ENCODE data around the gene NEDD8.
"Not testable (repeated sequence)": the region's sequence is repeated elsewhere in the genome, so short reads cannot be mapped to it uniquely, and the experiment has no call there.

NEDD8 gene

DNA sequence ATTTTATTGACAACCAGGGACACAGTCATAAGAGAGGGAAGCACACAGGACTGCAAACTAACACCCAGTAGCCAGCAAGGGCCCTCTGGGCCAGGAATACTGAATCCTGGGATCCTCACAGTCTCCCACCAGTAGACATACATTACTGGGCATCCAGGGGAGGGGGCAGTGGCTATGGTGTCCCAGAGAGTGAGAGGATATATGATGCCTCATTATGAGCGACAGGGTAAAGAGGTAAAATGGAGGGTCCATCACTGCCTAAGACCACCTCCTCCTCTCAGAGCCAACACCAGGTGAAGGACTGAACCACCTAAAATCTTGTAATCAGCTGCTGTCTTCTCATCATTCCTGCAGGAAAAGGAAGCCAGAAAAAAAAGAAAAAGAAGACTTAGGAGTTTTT is 15.3 kb downstream of the NEDD8 start:
- DNase-seq, result not testable (repeated sequence)

DNA sequence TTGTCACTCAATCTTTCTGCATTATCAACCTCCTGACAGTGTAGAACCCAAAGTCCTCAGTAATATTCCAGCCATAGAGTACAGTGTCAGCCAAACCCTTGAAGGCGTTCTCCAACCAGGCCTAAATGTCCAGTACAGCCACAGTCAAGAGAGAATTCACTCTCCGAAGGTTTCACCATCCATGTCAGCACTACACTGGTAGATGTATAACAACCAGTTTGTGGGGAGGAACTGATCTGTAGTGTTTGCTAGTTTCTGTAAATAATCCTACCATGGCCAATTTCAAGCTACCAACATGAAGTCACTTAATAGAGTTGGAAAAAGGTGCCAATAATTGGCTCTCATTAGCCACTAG is 15.8 kb downstream of the NEDD8 start:
- no peak for DNase-seq

DNA sequence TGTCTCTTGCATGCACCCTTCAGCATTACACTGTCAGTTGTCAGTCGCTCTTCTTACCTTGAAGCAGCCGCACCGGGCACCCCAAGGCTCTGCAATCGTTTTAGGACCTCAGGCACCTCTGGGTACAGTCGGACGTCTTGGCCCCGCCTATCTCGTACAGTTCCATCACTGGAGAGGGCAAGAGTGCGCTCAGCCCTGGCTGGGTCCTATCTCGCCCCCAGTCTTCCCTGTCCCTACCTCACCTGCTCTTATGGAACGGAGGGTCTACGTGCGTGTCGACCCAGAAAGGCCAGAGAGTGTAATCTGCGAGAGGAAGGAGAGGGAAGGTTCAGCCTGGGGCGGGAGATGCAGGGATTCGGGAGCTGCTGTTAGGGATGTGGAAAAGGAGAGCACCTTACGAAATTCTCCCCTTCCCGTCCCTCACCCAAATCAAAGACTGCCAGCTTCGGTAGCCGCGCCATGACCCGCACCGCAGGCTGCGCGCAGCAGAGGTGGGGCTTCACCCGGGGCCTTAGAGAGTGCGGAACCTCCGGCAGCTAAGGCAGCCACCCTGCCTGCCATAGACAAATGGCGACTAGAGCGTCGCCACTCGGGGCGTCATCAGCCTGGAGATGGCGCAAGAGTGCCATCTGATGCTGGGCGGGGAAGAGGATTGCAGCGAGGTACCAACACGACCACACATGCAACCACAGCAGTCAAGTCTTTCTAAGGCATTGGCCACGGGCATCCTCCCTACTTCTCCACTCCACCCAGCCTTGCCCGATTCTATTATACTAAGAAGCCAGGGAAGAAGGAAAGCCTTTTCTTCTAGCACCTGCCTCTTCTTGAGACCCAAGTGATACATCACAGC is 16.4 kb downstream of the NEDD8 start, which contains the start of gene MDP1:
TSS of gene MDP1 (minus strand) at position 572 of the 850 bp plus-strand sequence. CDS start at position 461, 111 bp downstream.
- peak; percentile 91 for DNase-seq

DNA sequence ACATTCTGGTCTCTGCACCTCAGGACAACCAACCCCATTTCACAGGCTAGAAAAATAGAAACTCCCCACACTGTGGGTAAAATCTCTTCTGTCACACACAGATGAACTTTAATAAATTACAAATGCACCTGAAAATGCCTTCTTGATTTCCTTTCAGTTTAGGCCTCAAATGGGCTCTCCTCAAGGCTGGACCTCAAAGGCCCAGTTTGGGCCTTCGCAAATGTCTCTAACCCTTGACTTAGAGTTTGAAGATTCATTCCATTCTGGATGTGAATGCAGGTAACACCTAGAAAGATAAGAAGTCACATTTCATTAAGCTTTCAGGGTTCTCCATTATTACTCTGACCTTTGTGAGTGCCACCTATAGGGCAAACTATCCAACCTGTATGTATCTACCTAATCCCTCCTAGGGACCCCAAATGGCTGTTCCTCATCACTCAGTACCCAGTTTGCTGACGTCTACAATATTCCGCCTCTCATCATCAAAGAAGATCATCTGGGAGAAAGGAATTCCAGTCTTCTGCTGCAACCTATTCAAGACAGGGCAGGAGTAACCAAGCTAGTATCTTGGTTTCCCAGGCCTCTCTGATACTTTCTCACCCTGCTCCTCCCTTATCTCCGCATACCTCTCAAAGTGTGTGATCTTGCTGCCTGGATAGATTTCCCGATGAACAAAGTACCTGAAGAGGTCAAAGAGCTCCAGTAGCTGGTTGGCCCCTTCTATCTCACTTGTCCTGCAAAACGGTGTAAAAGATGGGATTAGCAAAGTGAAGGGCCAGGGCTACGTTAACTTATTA is 18.1 kb downstream of the NEDD8 start:
- DNase-seq, result no peak

DNA sequence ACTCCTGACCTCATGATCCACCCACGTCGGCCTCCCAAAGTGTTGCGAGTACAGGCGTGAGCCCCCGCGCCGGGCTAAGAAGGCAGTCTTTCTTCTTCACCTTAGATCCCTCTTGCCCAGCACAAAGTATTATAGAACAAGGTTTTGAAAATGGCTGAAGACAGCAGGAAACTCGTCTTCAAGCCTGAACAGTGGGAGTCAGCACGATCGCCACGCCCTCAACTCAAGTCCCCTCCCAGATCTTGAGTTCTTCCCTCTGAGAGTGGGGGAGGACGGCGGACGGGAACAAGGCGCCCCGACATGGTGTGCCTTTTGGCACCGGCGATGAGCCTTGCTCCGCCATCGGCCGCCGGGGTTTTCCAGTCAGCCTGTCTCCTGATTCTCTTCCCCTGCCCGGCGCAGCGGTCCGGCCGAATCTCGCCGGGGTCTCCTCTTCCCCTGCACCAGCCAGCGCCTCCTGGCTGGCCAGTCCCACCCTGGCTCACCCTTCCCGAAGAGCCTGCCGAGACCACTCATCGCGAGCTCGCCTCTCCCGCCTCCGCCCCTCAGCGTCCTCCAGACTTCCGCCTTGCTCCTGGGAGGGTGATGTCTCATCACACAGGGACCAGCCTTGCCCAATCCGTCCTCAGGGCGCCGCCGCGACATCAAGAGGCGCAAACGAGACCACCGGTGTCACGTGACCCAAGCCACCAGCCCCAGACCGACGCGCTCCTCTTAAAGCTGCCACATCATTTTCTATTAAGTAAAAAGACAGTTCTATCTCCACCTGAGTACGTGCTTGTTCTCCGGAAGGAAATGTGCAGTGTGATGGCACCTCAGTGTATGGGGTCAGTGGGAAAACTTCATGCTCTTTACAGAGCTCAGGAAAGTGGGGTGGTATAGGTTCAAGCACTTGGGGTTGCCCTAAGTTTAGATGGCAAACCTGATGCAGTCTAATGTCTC is 19.0 kb downstream of the NEDD8 start, which contains the start of gene CHMP4A:
TSS of gene CHMP4A (minus strand) at position 565 of the 942 bp plus-strand sequence. CDS start at position 516, 49 bp downstream.
- peak; percentile 96 for DNase-seq

DNA sequence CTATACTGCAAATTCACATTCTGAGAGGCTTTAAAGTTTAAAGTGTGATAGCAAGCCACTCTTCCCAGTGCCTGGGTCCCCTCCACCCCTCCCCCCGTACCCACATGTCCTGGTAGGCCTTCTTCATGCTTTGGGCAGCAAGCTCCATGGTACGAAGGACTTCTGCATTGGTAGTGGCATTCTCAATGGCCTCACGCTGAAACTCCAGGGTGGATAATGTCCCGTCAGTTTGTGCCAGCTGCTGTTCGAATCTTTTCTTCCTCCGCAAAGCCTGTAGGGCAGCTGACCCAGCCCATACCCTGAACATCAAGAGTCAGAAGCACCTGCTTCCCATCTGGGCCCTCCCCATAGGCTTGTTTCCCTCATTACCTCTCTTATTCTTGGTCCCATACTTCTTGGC is 20.9 kb downstream of the NEDD8 start:
- DNase-seq, result no peak

DNA sequence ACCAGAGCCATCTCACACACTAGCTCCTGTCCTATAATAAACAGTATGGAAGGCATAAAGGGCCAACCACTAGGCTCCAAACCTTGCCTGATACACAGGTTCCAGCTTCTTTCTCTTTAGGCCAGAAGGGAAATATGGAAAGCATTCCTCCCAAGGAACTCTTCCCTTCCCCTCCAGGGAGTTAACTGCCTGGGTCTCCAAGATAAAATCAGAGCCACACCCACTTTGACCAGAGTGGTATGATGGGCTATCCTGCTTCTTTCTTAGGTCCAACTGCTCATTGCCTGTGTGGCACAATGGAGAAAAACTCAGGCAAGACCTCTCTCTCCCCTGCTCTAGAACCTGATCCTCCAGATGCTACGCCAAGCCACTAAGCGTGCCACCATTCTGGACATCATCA is 24.5 kb downstream of the NEDD8 start:
- no peak for DNase-seq

DNA sequence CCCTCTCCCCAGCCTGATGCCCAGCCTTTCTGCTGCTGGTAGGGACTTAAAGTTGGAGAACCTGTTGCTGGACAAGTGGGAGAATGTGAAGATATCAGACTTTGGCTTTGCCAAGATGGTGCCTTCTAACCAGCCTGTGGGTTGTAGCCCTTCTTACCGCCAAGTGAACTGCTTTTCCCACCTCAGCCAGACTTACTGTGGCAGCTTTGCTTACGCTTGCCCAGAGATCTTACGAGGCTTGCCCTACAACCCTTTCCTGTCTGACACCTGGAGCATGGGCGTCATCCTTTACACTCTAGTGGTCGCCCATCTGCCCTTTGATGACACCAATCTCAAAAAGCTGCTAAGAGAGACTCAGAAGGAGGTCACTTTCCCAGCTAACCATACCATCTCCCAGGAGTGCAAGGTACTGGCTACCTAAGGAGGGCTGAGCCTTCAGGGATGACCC is 25.0 kb downstream of the NEDD8 start:
- DNase-seq, result no peak

DNA sequence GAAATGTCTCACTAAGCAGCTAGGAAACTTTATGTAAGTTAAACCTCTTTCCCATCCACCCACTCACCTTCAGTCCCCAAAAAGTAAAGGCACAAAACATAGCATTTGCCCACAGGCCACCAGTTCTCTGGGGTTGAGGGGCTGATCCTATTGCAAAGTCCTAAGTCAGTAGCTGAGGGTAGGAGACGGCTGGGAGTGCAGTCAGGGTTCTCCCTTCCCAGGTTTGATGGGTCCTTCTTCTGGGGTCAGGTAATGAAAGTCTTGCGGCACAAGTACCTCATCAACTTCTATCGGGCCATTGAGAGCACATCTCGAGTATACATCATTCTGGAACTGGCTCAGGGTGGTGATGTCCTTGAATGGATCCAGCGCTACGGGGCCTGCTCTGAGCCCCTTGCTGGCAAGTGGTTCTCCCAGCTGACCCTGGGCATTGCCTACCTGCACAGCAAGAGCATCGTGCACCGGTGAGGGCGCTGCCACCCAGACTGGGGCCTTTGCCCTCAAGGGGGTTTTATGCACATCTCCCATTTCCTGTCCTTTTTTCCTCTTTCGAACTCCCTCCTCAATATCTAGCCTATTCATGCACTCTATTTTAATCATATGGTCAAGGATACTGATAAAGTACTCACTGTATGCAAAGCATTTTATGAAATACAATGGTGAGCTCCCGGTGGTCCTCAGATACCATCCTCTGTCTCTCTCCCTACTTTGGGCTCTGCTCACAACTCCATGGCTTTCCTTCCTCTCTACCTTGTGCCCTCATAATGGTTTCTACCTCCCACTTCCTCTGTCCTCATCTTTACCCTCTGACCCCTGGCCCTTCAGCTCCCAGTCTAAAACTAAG is 25.7 kb downstream of the NEDD8 start:
- no peak for DNase-seq

DNA sequence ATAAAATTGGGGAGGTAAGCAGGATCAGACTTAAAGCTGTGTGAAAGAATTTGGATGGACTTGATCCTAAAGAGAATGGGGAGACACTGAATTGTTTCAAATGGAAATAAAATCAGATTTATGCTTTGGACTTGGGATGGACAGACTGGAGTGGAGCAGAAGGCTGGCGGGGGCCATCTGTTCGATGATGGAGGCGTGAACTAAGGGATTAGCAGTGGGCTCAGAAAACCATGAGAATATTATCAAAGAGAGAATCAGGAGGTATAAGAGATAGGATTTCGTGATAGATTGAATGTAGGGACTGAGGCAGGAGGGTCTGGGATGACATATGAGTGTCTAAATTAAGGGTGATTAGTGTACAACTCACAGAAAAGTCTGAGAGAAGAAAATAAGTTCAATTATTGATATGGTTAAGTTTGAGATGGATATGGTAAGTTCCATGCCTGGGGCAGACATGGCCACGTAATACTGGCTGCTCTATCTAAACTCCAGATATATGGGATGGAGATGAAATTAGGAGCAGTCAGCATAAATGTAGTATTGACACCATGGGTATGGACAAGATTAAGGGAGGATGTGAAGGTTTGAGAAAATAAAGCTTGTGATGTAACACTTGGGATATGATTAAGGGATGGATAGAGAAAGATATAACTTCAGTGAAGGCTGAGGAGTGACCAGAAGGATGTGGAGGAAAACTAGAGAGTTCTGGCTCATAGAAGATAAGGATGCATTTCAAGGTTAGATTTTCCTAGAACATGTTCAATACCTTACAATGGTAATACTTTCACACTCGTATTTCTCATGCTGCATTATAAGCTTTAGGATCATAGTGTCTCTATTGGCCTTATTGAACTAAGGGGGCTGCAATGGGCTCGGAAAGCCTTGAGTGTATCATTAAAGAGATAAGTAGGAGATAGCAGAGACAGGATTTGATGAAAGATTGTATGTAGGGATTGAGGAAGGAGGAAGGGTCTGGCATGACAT is 27.7 kb downstream of the NEDD8 start:
- DNase-seq, result no peak

DNA sequence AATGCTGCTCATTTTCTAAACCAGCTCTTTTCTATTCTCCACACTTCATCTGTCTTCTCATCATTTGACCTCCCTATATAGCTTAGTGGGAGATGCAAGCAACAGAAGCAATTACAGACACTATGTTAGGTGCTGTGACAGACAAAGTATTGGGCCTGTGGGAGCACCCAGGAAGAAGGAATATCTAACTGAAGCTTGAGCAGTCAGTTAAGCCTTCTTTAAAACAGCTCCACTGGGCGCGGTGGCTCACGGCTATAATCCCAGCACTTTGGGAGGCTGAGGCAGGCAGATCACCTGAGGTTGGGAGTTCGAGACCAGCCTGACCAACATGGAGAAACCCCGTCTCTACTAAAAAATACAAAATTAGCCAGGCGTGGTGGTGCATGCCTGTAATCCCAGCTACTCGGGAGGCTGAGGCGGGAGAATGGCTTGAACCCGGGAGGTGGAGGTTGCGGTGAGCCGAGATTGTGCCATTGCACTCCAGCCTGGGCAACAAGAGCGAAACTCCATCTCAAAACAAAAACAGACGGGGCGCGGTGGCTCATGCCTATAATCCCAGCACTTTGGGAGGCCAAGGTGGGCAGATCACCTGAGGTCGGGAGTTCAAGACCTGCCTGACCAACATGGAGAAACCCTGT is 28.8 kb downstream of the NEDD8 start:
- DNase-seq, result not testable (repeated sequence)

DNA sequence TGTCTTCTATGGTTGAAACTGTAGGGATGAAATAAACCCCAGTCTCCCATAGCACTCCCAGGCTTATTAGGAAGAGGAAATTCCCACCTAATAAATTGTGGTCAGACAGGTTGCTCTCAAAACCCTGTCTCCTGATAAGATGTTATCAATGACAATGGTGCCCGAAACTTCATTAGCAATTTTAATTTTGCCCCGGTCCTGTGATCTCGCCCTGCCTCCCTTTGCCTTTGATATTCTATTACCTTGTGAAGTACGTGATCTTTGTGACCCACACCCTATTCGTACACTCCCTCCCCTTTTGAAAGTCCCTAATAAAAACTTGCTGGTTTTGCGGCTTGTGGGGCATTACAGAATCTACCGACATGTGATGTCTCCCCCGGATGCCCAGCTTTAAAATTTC is 29.6 kb downstream of the NEDD8 start:
- not testable (repeated sequence) for DNase-seq

DNA sequence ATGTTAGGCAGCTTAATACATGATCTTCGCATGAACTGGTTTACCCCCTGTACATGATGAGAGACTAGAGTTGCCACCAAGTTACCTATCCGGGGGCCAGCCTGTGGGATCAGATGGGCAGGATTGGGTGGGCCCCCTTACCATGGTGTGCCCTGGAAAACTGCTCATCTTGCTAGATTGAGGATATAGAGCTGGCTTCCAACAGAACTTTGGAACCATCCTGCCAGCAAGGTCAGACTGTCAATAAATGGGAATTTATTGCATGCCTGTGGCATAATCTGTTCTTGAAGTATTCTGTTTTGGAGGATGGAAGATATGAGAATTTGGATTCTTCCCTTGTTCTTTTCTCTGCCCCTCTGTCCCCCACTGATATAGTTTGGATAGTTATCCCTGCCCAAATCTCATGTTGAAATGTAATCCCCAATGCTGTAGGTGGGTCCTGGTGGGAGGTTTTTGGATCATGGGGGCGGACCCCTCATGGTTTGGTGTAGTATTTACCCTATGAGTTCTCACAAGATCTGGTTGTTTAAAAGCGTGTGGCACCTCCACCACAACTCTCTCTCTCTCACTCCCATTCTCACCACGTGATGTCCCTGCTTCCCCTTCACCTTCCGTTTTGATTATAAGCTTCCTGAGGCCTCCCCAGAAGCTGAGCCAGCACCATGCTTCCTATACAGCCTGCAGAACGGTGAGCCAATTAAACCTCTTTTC is 33.2 kb downstream of the NEDD8 start:
- DNase-seq, result no peak

DNA sequence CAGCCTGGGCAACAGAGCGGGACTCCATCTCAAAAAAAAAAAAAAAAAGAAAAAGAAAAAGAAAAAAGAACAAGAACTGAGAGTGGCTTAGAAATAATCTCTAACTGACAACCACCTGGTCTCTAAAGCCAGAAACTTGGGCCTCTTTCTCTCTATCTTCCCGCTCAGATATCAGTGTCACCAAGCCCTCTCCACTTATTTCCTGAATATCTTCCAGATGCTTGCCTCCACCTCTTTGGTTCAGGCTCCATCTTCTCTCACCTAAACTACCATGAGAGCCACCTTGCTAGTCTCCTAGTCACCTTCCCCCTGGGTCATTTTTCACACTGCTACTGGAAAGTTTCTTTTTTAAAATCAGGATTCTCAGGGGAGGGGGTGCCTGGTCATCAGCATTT is 35.1 kb downstream of the NEDD8 start:
- no peak for DNase-seq

DNA sequence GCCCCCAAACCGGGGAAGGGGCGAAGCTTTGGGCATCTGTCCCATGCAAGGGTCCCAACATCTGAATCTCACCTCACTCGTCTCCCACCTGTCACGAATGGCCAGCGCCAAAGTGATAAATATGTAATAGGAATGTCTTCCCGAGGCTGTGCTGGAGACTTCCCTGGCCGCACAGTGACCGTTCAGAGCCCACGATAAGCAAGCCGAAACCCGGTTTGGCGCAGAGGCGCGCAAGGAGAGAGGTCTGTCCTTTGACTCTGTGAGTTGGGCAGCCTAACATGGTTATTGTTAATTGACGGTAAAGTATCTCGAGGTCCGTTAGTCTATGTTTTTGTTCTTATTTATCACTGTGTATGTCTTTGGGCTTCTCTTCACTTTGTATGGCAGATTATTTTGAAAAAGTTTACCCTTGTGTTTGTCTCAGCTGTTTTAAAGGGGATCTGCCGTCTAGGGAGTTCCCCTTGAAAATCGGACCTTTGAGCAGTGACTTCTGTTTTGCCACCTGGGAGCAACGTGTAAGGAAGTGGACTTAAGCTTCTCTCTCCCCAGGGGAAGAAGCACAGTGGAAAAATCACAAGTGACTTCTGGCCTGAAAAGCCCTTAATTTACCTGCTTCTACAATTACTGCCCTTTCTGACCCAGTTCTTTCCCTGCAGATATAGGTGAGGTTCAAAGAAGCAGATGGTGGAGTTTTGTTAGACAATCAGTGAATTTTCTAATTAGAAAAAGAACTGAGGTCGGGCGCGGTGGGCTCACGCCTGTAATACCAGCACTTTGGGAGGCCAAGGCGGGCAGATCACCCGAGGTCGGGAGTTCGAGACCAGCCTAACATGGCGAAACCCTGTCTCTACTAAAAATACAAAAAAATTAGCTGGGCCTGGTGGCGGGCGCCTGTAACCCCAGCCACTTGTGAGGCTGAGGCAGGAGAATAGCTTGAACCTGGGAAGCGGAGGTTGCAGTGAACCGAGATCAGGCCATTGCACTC is 35.8 kb downstream of the NEDD8 start:
- no peak for DNase-seq

DNA sequence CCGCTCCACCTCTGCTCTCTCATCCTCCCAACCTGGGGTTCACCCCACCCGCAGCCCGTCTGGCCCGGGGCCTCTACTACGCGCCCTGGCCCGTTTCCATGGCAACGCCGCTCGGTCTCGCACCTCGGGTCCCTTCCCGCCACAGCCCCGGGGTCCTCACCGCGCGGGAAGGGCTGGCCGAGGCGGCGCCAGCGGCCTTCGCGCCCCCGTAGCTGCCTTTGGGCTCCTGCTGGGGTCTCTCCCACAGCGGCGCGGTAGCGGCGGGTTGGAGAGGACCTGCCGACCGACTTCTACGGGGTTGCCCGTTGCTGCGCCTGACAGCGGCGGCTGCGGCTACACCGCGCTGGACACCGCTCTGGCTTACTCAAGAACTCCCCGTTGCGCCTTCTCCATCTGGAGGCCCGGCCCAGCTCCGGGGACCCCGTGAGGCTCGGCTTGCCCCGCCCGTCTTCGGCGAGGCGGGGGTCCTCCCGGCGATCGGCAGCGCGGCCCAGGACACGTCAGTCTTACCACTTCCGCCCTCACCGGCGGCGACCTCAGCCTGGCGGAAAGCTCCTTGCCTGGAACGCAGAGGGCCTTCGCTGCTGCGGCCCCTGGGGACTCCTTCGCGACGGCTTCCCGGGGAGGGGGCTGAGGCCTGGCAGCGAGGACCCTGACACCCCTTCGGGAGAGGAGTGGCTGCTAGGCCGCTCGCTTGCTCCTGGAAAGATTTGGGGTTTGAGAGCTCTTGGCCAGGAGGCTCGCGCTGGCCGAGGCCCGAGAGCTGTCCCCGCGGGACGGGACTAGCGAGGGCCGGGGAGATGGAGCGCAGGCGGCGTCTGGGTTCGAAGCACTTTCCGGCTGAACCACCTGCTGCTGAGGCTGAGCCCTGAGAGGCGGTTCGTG is 36.7 kb downstream of the NEDD8 start, which contains the start of gene TM9SF1:
TSS of gene TM9SF1 (minus strand) at position 256 of the 885 bp plus-strand sequence. CDS start 422 bp downstream, outside the sequence.
- DNase-seq, result peak; percentile 95

DNA sequence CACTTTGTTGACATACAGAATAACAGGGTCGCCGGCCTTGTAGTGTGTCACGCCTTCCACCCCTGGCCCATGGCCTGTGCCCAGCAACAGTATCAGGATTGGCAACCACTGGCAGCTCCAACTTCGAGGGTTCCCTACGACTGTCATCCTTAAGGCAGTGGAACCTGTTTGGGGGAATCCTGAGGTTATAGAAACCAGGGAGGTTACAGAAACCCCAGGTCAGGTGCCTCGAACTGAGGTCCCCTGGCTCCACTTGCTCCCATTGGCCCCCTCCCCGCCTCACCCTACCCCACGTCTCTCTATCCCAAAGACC is 37.3 kb downstream of the NEDD8 start:
- DNase-seq, result no peak

Measured in activated CD8-positive, alpha-beta memory T cell treated with anti-CD3 and anti-CD28 coated beads for 24 hours (primary cell).